HG03432 (cell line): ENCODE results near the gene RBM19.

Experiments
- ATAC-seq: cut with Tn5 transposase; IDR thresholded peaks from one replicate; pipeline ENCODE4 v1.9.1; 2021; ENCODE audit warnings: mild to moderate bottlenecking, moderate library complexity; ENCODE audit not compliant: unreplicated experiment

Gene RBM19

GRCh38 chr12:113959096-113959495, 7.0 kb downstream of the RBM19 start:
- no peak for ATAC-seq

DNA sequence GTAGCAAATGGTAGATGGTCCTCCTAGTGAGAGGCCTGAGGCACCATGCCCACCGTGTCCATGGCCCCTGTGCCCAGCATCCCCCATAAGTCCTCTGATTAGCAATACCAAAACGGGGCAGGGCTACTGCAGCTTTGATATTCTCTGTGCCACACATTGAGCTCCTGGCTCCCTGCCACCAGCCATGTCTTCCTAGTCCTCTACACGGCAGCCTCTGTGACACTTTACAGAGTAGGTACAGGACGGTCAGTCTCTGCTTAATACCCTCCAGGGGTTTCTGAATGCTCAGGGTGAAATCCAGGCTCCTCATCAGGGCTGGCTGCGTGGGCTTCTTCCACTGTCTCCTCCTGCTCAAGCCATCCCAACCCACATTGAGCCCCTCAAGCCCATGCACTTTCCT, 8.0 kb downstream of the RBM19 start:
- no peak for ATAC-seq

- ATAC-seq, result no peak
Observed at GRCh38 chr12:113957627-113958026, 8.5 kb downstream of the RBM19 start.

DNA sequence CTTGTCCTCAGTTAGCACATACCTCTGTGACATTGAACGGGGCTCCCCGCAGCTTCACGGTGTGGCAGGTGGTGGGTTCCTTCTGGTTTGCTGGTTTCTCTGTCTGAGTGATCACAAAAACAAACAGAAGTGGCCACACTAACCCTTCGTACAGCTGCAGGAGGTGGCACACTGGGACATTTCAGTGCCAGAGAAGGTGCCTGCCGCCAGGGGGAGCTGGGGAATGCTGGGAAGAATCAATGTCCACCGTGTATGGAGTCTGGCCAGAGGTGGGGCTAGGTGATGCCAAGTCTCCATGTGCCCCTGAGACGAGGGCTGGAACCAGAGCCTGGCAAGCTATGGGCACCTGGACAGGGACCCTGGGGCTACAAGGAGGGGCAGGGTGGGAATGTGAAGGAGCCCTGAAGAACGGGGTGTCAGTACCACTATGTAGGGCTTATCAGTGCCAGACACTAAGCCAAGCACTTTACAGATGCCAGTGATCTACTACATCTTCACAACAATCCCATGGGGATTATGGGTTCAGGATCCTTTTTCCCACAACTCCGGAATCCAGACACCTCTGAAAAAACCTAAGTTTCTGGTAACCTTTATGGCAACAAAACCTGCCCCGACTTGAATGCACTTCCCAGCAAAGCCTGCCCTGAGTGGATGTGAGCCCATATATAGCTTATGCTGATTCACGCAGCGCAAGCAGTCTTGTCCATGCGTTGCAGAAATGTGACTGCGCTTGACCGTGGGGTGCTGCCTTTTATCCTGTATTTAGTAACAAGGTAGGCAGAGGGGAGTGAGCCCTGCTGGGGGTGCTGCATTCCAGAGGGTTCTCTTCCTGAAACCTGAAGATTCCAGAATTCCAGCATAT, 10.8 kb downstream of the RBM19 start:
- ATAC-seq, result no peak

DNA sequence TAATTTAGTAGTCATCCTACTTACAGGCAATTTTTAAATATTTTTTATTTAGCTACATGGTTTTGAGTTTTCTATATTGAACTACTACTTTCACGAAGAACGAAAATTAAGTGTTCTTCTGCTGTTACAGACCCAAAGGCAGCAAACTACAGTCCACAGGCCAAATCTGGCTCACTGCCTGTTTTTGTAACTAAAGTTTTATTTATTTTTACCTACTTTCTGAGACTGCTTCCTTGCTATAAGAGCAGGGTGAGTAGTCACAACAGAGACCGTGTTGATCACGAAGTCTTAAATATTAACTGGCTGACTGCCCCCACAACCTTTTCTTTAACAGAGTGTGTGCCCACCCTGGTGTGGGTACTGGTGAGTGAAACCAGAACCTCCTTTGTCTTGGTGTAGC, 11.6 kb downstream of the RBM19 start:
- ATAC-seq, result no peak

DNA sequence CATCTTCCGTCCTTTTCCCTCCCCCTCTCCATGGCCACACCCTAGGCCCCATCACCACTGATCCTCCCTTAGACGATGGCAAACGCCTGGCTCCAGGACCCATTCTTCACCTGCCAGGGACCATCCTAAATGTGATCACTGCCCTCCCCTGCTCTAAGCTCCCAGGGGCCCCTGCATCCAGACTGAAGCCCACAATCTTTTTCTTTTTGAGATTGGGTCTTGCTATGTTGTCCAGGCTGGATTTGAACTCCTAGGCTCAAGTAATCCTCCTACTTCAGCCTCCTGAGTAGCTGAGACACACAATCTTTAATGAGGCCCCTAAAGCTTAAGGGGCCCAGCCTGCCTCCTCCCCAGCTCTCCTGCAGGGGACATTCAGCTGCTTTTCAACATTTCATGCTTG, 15.3 kb downstream of the RBM19 start:
- ATAC-seq, result no peak

- ATAC-seq, result no peak
Observed at GRCh38 chr12:113949321-113950305, 16.5 kb downstream of the RBM19 start.

DNA sequence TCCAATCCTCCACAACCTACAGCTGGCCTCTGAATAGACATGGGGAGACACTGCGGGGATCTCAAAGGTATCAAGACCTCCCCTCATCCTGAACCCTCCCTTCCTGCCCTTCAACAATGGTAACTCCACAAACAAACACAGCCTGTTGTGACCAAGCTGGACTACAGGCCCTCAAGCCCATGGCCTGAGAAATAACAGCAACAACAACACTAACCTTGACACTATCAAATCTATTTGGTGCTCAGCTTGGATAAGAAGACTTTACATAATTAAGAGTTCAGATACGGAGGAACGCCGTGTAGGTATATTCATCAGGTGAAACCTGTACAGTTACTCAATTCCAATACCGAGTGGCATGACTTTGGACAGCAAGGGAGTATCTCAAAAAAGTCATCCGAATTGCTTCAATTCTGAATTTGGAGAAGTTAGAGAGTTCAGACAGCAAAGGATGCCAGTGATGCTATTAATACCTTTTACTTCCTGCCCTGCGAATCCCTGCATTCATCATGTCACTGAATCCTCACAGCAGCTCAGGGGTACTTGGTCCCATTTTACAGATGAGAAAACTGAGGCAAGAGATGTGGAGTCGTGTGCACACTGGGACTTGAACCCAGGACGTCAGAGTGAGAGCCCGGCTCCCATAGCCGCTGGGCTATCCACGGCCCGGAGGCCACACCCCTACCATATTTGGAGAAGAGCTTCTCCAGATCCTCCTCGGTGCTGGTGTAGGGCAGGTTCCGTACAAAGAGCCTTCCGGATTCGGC, 17.8 kb downstream of the RBM19 start:
- no peak for ATAC-seq

DNA sequence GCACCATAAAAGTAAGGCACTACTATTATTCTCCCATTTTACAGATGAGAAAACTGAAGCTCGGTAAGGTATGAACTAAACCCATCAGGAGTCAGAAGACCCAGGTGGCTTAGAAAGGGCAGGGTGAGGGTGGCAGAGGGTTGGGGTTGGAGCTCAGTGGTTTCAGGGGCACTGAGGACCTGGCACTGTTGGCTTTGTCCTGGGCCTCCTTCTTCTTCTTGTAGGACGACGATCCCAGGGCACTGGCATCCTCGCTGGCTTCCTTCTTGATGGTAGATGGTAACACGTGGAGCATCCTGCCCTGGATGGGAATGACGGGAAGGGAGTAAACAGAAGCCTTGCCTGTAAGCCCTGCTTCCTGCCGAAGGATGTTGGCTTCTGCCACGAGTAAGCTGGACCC, 19.9 kb downstream of the RBM19 start:
- no peak for ATAC-seq

GRCh38 chr12:113945174-113946173, 20.7 kb downstream of the RBM19 start:
- no peak for ATAC-seq

GRCh38 chr12:113942209-113942608, 23.9 kb downstream of the RBM19 start:
- ATAC-seq, result no peak

DNA sequence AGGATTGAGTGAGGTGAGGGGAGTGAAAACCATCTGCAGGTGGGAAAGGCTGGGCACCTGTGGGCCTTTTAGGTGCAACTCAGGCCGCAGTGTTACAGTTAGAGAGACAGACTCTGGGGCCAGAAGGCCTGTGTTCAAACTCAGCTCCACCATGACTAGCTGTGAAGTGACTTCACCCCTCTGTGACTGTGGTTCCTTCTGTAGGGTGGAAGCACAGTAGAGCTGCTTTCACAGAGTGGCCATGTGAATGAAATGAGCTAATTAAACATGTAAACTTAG, 25.0 kb downstream of the RBM19 start:
- ATAC-seq, result no peak

- ATAC-seq, result no peak
Observed at GRCh38 chr12:113940357-113941207, 25.5 kb downstream of the RBM19 start.

DNA sequence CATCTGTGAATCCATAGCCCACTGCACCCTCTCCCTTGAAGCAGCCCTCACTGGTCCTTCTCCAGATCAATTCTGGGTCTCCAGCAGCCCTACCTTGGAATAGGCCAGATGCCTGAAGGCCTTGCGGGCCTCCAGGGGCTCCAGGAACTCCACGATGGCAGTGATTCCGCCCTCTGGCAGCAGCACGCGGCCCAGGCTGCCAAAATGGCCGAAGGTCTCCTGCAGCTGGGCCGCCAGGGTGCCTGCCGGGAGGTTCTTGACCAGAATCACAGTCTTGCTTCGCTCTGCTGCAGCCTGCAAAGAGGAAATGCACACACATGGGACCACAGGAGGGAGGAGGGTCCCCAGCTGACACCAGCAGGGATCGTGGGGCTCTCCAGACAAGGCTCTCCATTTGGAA, 26.3 kb downstream of the RBM19 start:
- ATAC-seq, result no peak

- no peak for ATAC-seq
Observed at GRCh38 chr12:113938471-113938870, 27.7 kb downstream of the RBM19 start.

DNA sequence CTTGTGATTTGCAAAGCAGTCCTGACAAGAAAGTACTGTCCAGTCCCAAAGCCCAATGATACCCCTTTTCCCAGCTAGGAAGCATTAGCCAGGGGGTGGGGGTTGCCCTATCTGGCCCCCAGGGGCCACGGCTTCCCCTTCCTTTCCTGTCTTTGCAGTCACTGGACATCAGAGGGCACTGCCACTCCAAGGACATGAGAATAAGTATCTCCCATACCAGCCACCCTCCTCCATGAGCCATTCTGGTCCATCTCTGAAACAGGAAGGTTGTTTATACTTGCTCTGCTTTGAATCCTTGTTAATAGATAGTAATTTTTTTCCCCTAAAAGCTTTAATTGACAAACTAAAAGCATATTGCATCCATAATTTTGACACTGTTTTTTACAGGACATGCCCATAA, 29.7 kb downstream of the RBM19 start:
- no peak for ATAC-seq

GRCh38 chr12:113935459-113935858, 30.7 kb downstream of the RBM19 start:
- ATAC-seq, result no peak

DNA sequence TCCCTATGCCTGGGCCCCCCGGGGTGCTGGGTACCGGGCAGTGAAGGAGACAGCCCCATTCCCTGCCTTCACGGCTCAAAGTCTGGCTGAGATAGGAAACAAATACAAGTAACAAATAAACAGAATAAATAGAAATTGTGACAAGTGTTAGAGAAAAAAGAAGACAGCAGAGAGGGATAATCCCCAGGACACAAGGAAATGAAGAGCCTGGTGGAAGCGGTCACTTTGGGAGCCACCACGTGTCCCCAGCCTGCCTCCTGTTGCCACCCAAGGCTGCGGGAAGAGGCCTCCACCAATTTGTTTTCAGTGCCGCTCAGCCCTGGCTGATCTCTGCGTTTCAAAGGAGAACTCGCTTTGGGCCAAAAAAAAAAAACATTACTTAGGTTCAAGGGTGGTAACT, 31.2 kb downstream of the RBM19 start:
- no peak for ATAC-seq
